ENCODE results near the gene HCK.
A peak's percentile ranks its signal among the peaks of the same experiment; 100 is the strongest.

The HCK gene

DNA sequence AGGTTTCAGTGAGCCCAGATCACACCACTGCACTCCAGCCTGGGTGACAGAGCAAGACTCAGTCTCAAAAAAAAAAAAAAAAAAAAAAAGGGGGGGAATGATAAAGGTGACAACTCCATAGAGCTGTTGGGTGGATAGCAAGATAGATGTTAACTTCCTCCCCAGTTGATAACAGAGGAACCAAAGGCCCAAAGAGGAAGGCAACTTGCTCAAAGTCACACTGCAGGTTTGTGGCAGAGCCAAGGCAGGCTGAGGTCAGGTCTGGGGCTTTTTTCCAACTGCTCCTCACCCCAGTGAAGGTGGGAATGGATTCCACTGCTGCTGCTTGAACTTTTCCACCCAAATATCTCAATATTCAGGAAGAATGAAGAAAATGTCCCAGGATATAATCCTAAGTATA, 26.7 kb downstream of the HCK start:
- Mint-ChIP-seq H3K27ac (no peak overlapping the region), H3K27me3 (peaks cover 56% of the 10 kb centered on the region), H3K9me3 (no peaks in the 10 kb centered on the region), H3K4me1 (no peaks in the 10 kb centered on the region), H3K4me3 (no peak overlapping the region), H3K36me3 (no peaks in the 10 kb centered on the region)
- CTCF ChIA-PET = interaction anchor here (1.7 to 2.9 kb wide), 2 partner anchors 12 to 256 kb away, joined by 4 to 17 read pairs; no protein-coding TSS in a partner anchor
- no peak for DNase-seq

DNA sequence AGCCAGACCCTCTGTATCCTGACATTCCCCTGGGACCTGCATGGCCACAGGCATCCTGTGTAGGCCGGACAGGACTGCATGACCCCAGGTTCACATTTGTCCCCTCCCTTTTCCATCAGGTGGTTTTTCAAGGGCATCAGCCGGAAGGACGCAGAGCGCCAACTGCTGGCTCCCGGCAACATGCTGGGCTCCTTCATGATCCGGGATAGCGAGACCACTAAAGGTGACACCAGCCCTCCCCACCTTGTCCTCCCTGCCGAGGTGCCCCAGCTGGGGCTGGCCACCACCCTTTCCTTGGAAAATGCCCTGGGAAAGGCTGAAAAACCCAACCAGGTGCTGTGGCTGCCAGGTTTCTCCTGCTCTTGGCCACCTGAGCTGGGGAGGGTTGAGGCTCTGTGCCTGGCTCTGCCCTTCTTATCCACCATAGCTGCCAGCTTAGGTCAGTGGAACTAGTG, 27.6 kb downstream of the HCK start:
- Mint-ChIP-seq H3K4me3 (no peak overlapping the region), H3K4me1 (no peaks in the 10 kb centered on the region), H3K9me3 (no peaks in the 10 kb centered on the region), H3K36me3 (no peaks in the 10 kb centered on the region), H3K27ac (no peak overlapping the region), H3K27me3 (peaks cover 61% of the 10 kb centered on the region)
- DNase-seq = no peak
- CTCF ChIA-PET = interaction anchor here (1.7 to 2.9 kb wide), 2 partner anchors 11 to 257 kb away, joined by 4 to 17 read pairs; no protein-coding TSS in a partner anchor

DNA sequence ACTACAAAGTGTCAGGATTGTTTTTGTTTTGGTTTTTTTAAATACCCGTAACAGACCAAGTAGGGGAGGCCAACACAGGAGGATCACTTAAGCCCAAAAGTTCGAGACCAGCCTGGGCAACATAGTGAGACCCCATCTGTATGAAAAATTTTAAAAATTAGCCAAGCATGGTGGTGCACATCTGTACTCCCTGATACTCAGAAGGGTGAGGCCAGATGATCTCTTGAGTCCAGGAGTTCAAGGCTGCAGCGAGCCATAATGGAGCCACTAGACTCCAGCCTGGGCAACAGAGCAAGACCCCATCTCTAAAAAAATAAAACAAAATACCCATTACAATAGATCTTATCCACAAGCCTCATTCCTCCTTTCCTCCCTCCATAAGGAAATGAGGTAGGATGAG, 28.7 kb downstream of the HCK start:
- Mint-ChIP-seq H3K9me3 (no peaks in the 10 kb centered on the region), H3K27me3 (peaks cover 55% of the 10 kb centered on the region), H3K36me3 (no peaks in the 10 kb centered on the region), H3K4me3 (no peak overlapping the region), H3K4me1 (no peaks in the 10 kb centered on the region), H3K27ac (no peak overlapping the region)
- CTCF ChIA-PET = interaction anchor here (1.1 to 1.2 kb wide), 2 partner anchors 11 to 258 kb away, joined by 3 read pairs; no protein-coding TSS in a partner anchor
- DNase-seq = no peak

DNA sequence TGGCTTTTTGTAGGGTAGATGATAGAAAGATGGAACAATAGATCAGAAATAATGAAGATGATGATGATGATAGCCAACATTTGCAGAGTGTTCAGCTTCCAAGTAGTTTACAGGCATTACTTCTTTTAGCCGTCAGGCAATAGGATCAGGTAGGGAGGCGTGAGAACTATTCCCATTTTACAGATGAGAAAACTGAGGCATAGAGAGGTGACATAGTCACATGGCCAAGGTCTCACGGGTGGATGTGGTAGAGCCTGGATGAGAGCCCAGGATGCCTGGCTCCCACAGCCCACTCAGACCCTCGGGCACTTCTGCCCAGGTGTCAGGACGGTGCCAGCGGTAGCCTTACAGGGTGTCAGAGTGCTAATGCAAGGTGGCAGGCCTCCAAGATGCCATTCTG, 31.4 kb downstream of the HCK start:
- CTCF ChIA-PET = no interaction called here
- Mint-ChIP-seq H3K9me3 (no peaks in the 10 kb centered on the region), H3K4me1 (peaks cover 3% of the 10 kb centered on the region), H3K36me3 (no peaks in the 10 kb centered on the region), H3K4me3 (no peak overlapping the region), H3K27ac (no peak overlapping the region), H3K27me3 (peaks cover 41% of the 10 kb centered on the region)
- DNase-seq = no peak

DNA sequence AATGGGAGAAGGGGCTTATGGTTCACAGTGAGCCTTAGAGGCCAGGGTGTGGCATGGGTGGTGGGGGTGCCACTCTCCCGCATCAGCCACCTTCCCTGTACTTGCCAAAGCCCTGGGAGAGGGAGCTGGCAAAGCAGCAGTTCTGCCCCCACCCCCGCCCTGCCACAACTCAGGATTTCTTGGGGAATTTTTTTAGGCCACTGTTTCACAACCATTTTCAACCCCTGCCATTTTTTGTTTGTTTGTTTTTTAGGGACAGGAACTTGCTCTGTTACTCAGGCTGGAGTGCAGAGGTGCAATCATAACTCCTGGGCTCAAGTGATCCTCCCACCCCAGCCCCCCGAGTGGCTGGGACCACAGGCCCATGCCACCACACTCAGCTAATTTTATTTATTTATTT, 35.0 kb downstream of the HCK start:
- no peak for DNase-seq
- CTCF ChIA-PET = no interaction called here
- Mint-ChIP-seq H3K4me1 (peaks cover 3% of the 10 kb centered on the region), H3K36me3 (no peaks in the 10 kb centered on the region), H3K9me3 (no peaks in the 10 kb centered on the region), H3K27me3 (peaks cover 17% of the 10 kb centered on the region), H3K27ac (no peak overlapping the region), H3K4me3 (no peak overlapping the region)

DNA sequence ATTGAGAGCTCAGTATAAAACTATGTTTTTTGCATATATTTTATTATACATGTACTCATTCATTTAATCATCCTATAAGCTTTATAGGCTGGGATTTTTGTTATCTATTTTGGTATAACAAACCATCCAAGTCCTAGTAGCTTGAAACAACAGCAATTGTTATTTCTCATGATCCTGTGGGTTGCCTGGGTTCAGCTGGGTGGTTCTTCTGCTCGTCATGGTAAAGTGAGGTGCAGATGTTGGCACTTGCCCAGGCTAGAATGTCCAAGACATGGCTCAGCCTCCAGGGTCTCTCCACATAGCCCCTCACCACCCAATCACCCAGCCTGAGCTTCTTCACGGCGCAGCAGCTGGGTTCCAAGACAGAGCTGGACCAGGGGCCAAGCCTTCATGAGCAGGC, 36.7 kb downstream of the HCK start:
- H3K36me3 Mint-ChIP-seq = no peaks in the 10 kb centered on the region

DNA sequence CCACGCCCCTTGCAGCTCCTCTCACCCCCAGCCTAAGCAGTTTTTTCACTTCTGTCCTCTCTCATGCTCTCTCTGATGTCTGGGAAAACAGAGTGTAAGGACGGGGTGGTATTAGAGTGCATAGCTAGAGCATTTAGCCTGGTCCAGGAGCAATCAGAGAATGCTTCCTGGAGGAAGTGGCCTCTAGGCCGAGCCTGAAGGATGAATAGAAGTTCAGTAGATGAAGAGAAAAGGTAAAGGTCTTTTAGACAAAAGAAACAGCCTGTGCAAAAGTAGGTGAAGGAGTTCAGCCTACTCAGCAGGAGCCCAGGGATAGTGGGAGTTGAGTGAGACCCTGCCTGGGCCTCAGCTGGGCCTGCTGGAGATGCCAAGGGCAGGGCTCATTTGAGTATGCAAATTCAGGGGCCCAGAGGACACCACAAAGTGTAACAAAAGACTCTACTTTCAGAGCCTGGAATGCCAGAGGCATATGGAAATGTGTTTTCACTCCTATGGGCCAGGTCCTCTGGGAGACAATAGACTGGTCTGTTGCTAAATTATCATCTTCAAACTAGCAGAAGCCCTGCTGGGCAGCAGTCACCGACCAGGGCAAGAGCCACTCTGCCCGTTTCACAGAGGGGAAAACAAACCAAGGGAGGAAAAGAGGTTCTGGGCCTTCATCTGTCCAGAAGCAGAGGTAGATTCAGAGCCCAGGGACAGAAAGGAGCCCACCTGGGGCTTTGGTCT, 37.8 kb downstream of the HCK start:
- Mint-ChIP-seq H3K9me3 (no peaks in the 10 kb centered on the region), H3K27ac (no peak overlapping the region), H3K4me3 (no peak overlapping the region), H3K27me3 (peaks cover 38% of the 10 kb centered on the region), H3K4me1 (peaks cover 3% of the 10 kb centered on the region), H3K36me3 (no peaks in the 10 kb centered on the region)
- no peak for DNase-seq
- CTCF ChIA-PET = interaction anchor here (0.8 to 2.3 kb wide), 8 partner anchors 11 to 267 kb away, joined by 3 to 17 read pairs (median 4); no protein-coding TSS in a partner anchor

More for the DNA sequence above, 36.7 kb downstream of the HCK start:
- Mint-ChIP-seq H3K4me3 (no peak overlapping the region), H3K4me1 (peaks cover 3% of the 10 kb centered on the region), H3K27ac (no peak overlapping the region), H3K9me3 (no peaks in the 10 kb centered on the region), H3K27me3 (peaks cover 33% of the 10 kb centered on the region)
- CTCF ChIA-PET = interaction anchor here (1.2 kb wide), 1 partner anchor 29 kb away, joined by 3 read pairs; no protein-coding TSS in a partner anchor
- no peak for DNase-seq

DNA sequence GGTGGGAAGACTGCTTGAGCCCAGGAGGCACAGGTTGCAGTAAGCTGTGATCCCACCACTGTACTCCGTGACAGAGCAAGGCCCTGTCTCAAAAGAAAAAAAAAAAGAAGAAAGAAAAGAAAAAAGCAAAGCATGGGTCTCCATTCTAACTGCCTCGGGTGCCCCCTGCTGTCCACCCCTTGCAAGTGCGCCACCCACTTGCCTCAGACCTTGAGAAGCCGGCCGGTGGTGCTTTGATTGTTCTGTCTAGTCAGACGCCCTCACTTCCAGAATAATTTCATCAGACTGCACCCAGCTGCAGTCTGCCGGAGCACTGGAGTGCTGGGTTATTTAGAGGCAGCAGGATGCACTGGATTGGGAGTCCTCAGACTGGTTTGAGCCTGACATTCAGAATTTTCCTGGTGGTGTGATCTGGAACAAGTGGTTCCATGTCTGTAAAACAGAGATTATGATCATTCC, 39.9 kb downstream of the HCK start:
- Mint-ChIP-seq H3K27ac (no peak overlapping the region), H3K4me1 (no peaks in the 10 kb centered on the region), H3K4me3 (no peak overlapping the region), H3K9me3 (no peaks in the 10 kb centered on the region), H3K27me3 (peaks cover 37% of the 10 kb centered on the region), H3K36me3 (no peaks in the 10 kb centered on the region)
- CTCF ChIA-PET = interaction anchor here (0.6 to 2.3 kb wide), 18 partner anchors 11 to 561 kb away, joined by 3 to 17 read pairs (median 4); partner anchors contain the start of gene FOXS1
- peak; percentile 87 for DNase-seq

DNA sequence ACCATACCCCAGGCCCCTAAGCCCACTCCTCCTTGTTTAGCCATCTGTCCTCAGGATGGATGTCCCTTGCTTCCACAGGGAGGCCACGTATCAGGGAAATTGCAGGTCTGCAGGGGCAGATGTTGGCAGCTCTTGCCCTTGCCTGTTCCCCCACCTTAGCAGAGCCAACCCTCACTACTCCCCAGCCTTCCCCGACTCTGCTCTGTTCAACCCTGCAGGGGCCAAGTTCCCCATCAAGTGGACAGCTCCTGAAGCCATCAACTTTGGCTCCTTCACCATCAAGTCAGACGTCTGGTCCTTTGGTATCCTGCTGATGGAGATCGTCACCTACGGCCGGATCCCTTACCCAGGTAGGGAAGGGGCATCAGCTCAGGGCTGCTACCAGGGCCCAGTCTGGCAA, 46.7 kb downstream of the HCK start:
- no peak overlapping the region for H3K27ac Mint-ChIP-seq
- CTCF ChIA-PET = no interaction called here
- H3K36me3 Mint-ChIP-seq = no peaks in the 10 kb centered on the region
- no peak overlapping the region for H3K4me3 Mint-ChIP-seq
- peaks cover 54% of the 10 kb centered on the region for H3K27me3 Mint-ChIP-seq
- DNase-seq = no peak
- H3K9me3 Mint-ChIP-seq = no peaks in the 10 kb centered on the region
- H3K4me1 Mint-ChIP-seq = no peaks in the 10 kb centered on the region

DNA sequence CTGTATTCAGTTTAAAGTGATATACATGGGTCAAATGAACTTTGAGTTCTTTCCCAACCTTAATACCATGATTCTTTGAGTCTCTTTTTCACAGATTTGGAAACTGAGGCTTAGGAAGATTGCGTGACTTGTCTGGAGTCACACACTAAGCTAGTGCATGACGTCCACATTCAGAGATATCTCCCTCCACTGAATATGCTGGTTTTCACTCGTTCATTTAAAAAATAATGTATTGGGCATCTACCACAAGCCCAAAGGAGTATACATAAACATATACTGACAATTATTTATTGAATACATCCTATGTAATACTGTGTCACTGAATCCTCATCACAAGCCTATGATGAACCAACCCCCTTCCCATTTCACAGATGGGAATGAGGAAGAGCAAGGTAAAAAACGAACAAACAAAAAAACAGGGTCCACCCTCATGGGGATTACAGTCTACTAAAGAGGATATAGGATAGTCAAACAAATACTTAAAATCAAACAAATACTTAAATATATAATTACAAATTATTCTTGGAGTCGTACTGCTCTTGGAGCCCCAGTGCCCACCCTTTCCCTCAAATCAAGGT, 56.9 kb downstream of the HCK start:
- no peak for DNase-seq
- Mint-ChIP-seq H3K4me1 (peaks cover 25% of the 10 kb centered on the region), H3K27ac (no peak overlapping the region), H3K4me3 (peak overlapping the region; percentile 95), H3K27me3 (peaks cover under 1% of the 10 kb centered on the region), H3K36me3 (peaks cover 10% of the 10 kb centered on the region), H3K9me3 (no peaks in the 10 kb centered on the region)
- CTCF ChIA-PET = interaction anchor here (0.8 kb wide), 1 partner anchor 542 kb away, joined by 4 read pairs; no protein-coding TSS in a partner anchor

DNA sequence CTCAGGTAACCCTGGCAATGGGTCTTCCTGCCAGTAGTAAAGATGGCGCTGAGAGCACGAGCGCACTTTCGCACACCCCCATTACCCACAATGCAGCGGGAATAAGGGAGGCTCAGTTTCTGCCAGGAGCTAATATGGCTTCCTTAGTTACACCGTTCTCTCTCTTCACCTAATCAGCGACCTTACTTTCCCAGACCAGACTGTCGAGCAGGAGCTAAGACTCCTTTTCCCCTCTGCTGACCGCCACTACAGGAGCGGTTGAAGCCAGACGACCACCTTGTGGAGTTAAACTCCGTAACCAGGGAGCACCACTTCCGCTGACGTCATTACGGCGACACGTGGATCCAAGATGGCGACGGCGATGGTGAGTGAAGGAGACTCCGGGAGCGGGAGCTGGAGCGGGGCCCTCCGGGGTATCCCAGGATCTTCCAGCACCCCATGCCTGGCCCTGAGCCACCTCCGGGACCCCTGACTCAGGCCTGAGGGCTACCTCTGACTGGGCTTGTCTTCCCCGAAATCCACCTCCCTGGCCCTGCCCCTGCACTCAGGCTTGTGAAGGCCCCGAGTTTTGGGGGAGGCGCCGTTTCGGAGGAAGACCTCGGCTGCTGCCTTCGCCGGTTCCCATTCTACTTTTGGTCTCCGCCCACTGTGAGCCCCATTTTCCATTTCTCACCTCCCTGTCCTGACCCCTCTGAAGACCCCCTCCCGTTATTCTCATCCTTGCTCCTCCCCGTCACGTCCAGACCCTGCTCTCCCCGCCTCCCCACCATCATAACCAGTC, 57.5 kb downstream of the HCK start, which contains the start of gene TM9SF4:
Gene TM9SF4 (plus strand): TSS at position 323 of the 781 bp plus-strand sequence. CDS start 27 bp downstream, at position 350.
- Mint-ChIP-seq H3K9me3 (no peaks in the 10 kb centered on the region), H3K36me3 (peaks cover 10% of the 10 kb centered on the region), H3K4me3 (peak within 1 kb of the TSS; percentile 95), H3K4me1 (peaks cover 26% of the 10 kb centered on the region), H3K27ac (peak within 1 kb of the TSS; percentile 93), H3K27me3 (no peaks in the 10 kb centered on the region)
- peak; percentile 92 for DNase-seq
- CTCF ChIA-PET = no interaction called here

DNA sequence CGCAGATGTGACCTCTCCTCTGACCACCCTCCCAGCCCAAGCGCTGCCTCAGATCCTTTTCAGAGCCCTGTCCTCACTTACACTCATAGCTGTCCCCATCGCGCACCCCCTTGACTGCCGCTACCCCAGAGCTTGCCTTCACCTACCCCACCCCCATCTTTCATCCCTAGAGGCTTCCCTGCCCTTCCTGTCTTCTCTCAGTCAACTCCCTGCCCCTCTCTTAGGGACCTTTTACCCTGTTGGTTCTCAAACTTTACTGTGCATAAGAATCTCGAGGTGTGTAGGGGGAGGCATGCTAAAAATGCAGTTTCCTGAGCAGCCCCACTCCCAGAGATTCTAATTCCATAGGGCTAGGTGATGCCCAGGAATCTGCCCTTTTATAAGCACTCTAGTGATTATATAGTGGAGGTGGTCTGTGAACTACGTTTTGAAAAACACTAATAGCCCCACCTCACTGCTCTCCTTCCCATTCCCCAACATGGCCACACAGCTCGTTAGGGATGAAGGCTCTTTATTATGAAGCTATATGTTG, 58.2 kb downstream of the HCK start:
- H3K27ac Mint-ChIP-seq = peak overlapping the region; percentile 93
- CTCF ChIA-PET = no interaction called here
- H3K27me3 Mint-ChIP-seq = no peaks in the 10 kb centered on the region
- H3K4me3 Mint-ChIP-seq = peak overlapping the region; percentile 95
- DNase-seq = no peak
- H3K36me3 Mint-ChIP-seq = peaks cover 11% of the 10 kb centered on the region
- H3K4me1 Mint-ChIP-seq = peaks cover 28% of the 10 kb centered on the region
- H3K9me3 Mint-ChIP-seq = no peaks in the 10 kb centered on the region

DNA sequence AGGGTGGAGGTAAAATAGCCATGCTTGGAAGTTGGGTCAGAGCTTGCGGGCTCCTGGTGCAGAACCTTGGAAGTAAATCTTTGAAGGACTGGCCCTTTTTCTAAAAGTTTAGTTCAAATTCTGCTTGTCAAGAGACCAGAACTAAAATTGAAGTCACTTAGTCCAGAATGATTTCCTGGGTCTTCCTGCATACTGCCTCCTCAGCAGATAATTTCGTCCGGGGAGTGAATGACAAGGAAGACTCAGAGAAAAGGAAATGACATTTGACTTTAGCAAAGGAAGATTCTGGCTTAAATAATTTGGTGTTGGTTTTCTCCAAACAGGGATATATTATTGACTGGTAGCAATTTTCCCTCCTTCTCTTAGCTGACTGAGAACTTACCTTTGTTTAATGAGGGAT, 58.7 kb downstream of the HCK start:
- DNase-seq = no peak
- Mint-ChIP-seq H3K4me3 (peak overlapping the region; percentile 95), H3K27me3 (no peaks in the 10 kb centered on the region), H3K4me1 (peaks cover 30% of the 10 kb centered on the region), H3K9me3 (no peaks in the 10 kb centered on the region), H3K27ac (peak overlapping the region; percentile 93), H3K36me3 (peaks cover 13% of the 10 kb centered on the region)
- CTCF ChIA-PET = no interaction called here

DNA sequence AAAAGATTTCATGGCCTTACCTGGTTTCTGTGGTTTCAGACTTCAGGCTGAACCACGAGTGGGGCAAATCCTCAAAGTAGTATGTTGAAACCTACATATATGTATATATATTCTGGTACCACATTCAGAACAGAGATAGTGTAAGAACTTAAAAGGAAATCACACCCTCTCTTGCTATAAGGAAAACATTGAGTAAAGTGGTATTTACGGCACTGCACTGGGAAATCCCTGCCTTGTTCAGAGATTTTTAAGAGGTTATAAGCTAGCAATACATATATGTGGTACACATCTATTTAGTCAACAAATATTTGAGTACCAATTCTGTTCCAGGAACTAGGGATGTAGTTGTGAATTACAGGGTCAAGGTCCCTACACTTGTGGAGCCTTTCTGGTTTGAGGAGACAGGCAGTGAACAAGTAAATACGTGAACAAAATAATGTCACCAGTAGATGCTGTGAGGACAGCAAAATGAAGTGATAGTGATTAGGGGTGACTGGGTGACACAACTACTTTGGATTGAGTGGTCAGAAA, 59.2 kb downstream of the HCK start:
- CTCF ChIA-PET = no interaction called here
- Mint-ChIP-seq H3K9me3 (no peaks in the 10 kb centered on the region), H3K27ac (no peak overlapping the region), H3K36me3 (peaks cover 13% of the 10 kb centered on the region), H3K4me1 (peaks cover 33% of the 10 kb centered on the region), H3K27me3 (no peaks in the 10 kb centered on the region), H3K4me3 (peak overlapping the region; percentile 95)
- DNase-seq = no peak
